Aorta (tissue), 5 donors: Measurements from ENCODE around the gene SREBF2. TPM values are rescaled to one million over a fixed set of nuclear protein-coding genes. Genes with fewer than 3 reads are reported as not detected.

Experiments used
- ATAC-seq: fragments of 200-7000 bp; cut with Tn5 transposase; one replicate; pipeline ENCODE4 v1.9.1; 2022; ENCODE audit warnings: moderate library complexity; ENCODE audit not compliant: low FRiP score
- DNase-seq, 2 donors: peaks; one replicate each; pipeline ENCODE4 v3.0.0-alpha.2; 2020
- H3K27ac ChIP-seq, 2 donors: one replicate each; pipeline ENCODE4 v1.5.1; 2013; ENCODE audit warnings: low read length in 2 of 2, mild to moderate bottlenecking in 2 of 2, moderate library complexity in 2 of 2, control low read depth in 1 of 2, inconsistent platforms in 1 of 2, low read depth in 1 of 2
- H3K27me3 ChIP-seq, 2 donors: one replicate each; pipeline ENCODE4 v1.6.1; 2013; ENCODE audit warnings: control low read depth in 1 of 2, low read length in 1 of 2, mild to moderate bottlenecking in 1 of 2, moderate library complexity in 1 of 2; ENCODE audit not compliant: insufficient read depth in 2 of 2, control insufficient read depth in 1 of 2
- H3K36me3 ChIP-seq, 2 donors: one replicate each; pipeline ENCODE4 v1.6.1; 2013; ENCODE audit warnings: control low read depth in 1 of 2, low read length in 1 of 2, mild to moderate bottlenecking in 1 of 2; ENCODE audit not compliant: insufficient read depth in 2 of 2, control insufficient read depth in 1 of 2
- H3K4me1 ChIP-seq, 2 donors: one replicate each; pipeline ENCODE4 v1.6.1; 2013; ENCODE audit warnings: low read length in 2 of 2, control low read depth in 1 of 2, mild to moderate bottlenecking in 1 of 2, moderate library complexity in 1 of 2; ENCODE audit not compliant: insufficient read depth in 2 of 2, control insufficient read depth in 1 of 2
- H3K4me3 ChIP-seq, 2 donors: one replicate each; pipeline ENCODE4 v1.5.1; 2013; ENCODE audit warnings: low read length in 2 of 2, control low read depth in 1 of 2, mild to moderate bottlenecking in 1 of 2
- H3K9me3 ChIP-seq: one replicate; pipeline ENCODE4 v1.6.1; 2013; ENCODE audit warnings: mild to moderate bottlenecking, low read length; ENCODE audit not compliant: control insufficient read depth
- WGBS, 2 donors: extraction: QIAGEN DNeasy Blood & Tissue Kit; methylation state at CpG; one replicate each; pipeline ENCODE4 v1.1.7; 2013; 5-methylcytosine and 5-hydroxymethylcytosine counted together
- intact Hi-C, 2 donors: fragments of 100-400 bp; cut with DNase I; formaldehyde crosslinking; loops; one replicate each; pipeline versions ENCODE4 v1.14.2 to v1.15.0; 2022
- polyA plus RNA-seq, 2 donors: library from polyadenylated mRNA; stranded (reverse); fragments of 200-250 nt; gene quantifications; one replicate each; pipeline ENCODE4 v1.2.3, GENCODE V29; 2013
- total RNA-seq, 2 donors: library from RNA; stranded (reverse); fragmentation: NEBNext Ultra II Directional; extraction: Animal tissue kit (Norgen Biotek cat#: 25700); gene quantifications; one replicate each; pipeline ENCODE4 v1.2.1, GENCODE V29; 2021
- donor health status: healthy with polysubstance abuse.
- donor health status: Bipolar disorder and iron deficiency.
- donor health status: DM: no; HTN: no; CAD: no.
- donor health status: DM: no; HTN: no; CAD: no.
- donor health status: DM: yes; HTN: yes; CAD: no.

The SREBF2 gene
- total and polyA plus RNA-seq, 4 donors: 11.0 to 86.3 (median 43.7) TPM

- Histone ChIP-seq H3K4me3 (no peak overlapping the region), H3K27me3 (no peaks in the 10 kb centered on the region), H3K9me3 (no peaks in the 10 kb centered on the region), H3K36me3 (no peaks in the 10 kb centered on the region), H3K27ac (no peak overlapping the region), H3K4me1 (no peaks in the 10 kb centered on the region)
- 80 to 84% methylated on average over 4 of the region's 4 CpGs for WGBS, 2 donors
- DNase-seq (peak in 1 of 2 donors; percentile 47), ATAC-seq (no peak)
- intact Hi-C loops: loop anchor here in 1 of 2 donors (2.0 kb wide), 1 partner anchor 54 kb away; no protein-coding TSS in a partner anchor
Observed at GRCh38 chr22:41935015-41935351, 102.1 kb downstream of the SREBF2 start.

DNA sequence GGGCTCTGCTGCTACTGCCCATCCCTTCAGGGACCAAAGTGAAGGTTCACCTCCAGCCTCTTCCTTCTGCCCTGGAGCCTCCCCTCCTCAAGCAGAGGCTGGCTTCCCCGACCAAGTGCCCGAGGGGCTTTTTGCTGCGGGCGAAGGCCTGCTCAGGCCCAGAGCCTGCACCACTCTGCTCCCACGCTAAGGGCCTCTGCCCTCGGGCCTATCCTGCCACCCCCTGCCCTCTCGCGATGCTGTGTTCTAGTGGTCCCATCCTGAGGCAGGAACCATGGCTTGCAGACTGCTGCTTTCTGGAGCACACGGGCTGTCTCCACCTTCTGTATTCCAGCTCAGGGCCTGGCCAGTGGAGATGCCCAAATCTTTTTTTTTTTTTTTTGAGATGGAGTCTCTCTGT lies 102.6 kb downstream of the SREBF2 start:
- ATAC-seq (no peak), DNase-seq (no peak)
- intact Hi-C loops: loop anchor here in 1 of 2 donors (2.0 kb wide), 1 partner anchor 53 kb away; no protein-coding TSS in a partner anchor
- WGBS, 2 donors: 95 to 96% methylated on average over 9 of the region's 9 CpGs
- no peaks in the 10 kb centered on the region for H3K36me3 ChIP-seq
- H3K9me3 ChIP-seq: no peaks in the 10 kb centered on the region
- no peaks in the 10 kb centered on the region for H3K27me3 ChIP-seq
- no peak overlapping the region for H3K27ac ChIP-seq
- no peak overlapping the region for H3K4me3 ChIP-seq
- H3K4me1 ChIP-seq: no peaks in the 10 kb centered on the region

GRCh38 chr22:41936894-41937169 lies 103.9 kb downstream of the SREBF2 start:
- intact Hi-C loops: no loop called here
- H3K36me3 ChIP-seq: no peaks in the 10 kb centered on the region
- ATAC-seq (no peak), DNase-seq (no peak)
- H3K4me3 ChIP-seq: no peak overlapping the region
- no peaks in the 10 kb centered on the region for H3K4me1 ChIP-seq
- no peaks in the 10 kb centered on the region for H3K27me3 ChIP-seq
- WGBS, 2 donors: 94 to 95% methylated on average over 2 of the region's 2 CpGs
- H3K27ac ChIP-seq: no peak overlapping the region
- no peaks in the 10 kb centered on the region for H3K9me3 ChIP-seq

DNA sequence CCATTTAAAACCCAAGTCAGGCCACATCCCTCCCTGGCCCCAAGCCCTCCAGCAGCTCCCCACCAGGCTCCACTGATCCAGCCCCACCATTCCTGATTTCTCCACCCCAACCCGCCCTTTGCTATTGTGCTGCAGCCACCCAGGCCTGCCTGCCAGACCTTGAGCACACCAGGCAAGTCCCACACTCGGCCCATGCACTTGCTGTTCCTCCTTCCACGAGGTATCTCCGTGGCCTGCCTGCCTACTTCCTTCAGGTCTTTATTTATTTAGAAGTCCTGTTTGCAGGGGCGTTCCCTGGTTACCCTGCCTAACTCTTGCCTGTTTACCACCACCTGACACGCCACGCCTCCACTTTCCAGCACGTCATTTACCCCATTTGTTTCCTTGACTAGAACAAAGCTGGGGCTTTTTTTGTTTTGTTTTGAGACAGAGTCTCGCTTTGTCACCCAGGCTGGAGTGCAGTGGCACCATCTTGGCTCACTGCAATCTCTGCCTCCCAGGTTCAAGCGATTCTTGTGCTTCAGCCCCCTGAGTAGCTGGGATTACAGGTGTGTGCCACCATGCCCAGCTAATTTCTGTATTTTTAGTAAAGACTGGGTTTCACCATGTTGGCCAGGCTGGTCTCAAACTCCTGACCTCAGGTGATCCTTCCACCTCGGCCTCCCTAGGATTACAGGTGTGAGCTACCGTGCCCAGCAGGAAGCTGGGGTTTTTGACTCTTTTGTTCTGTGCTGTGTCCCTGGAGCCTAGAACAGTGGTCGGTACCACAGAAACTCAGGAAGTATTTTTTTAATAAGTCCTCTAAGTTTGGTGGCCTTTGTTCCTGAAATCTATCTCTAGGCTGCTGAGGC lies 107.3 kb downstream of the SREBF2 start:
- Histone ChIP-seq H3K4me1 (no peaks in the 10 kb centered on the region), H3K9me3 (no peaks in the 10 kb centered on the region), H3K27ac (no peak overlapping the region), H3K36me3 (no peaks in the 10 kb centered on the region), H3K4me3 (no peak overlapping the region), H3K27me3 (no peaks in the 10 kb centered on the region)
- ATAC-seq (no peak), DNase-seq (peak in 1 of 2 donors; percentile 61)
- intact Hi-C loops: loop anchor here (2.0 to 5.0 kb wide), 4 partner anchors 118 to 243 kb away; no protein-coding TSS in a partner anchor
- WGBS, 2 donors: 87 to 88% methylated on average over 13 of the region's 13 CpGs

DNA sequence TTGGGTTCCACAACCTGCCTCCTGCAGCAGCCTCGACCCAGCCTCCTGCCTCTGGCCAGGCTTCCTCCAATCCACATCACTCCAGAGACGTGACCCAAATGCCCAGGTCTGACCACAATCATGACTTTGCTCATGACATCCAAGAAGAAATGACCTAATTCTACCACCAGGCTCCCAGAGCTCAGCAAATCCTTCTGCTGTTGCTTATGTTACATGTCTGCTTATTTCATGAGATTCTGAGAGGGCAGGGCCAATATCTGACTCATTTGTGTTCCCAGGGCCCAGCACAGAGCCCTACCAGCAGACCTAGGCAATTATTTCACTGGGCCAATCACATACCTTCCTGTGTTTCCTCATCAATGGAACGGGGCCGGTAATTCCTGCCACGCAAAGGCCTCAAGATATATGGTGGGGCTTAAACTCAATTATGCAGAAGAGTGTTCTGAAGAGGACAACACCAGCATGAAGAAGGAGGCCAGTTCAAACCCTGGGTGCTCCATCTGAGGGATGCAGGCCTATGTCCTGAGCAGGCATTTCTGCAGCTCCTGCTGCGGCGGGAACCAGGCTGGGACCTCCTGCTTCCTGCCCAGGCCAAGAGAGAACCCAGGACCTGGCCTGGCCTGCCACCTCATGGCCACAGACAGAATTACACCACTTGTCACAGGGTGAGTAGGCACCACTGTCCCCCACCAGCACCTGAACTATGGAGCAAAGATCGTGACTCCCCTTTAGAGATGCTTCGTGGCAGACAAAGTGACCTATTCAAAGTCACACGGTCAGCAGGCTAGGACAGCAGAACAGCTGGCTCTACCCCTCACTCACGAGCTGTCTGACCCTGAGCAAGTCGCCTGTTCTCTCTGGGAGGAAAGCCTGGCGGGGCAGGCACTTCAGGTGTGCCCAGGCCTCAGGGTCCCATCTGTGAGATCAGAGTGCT lies 108.2 kb downstream of the SREBF2 start:
- no peaks in the 10 kb centered on the region for H3K27me3 ChIP-seq
- no peaks in the 10 kb centered on the region for H3K4me1 ChIP-seq
- H3K9me3 ChIP-seq: no peaks in the 10 kb centered on the region
- WGBS, 2 donors: 38% methylated on average over 13 of the region's 13 CpGs
- ATAC-seq (peak; percentile 92), DNase-seq (peak; percentile 90 to 92)
- intact Hi-C loops: loop anchor here (2.0 to 5.0 kb wide), 4 partner anchors 119 to 244 kb away; no protein-coding TSS in a partner anchor
- H3K4me3 ChIP-seq: no peak overlapping the region
- no peak overlapping the region for H3K27ac ChIP-seq
- H3K36me3 ChIP-seq: no peaks in the 10 kb centered on the region

- DNase-seq (no peak), ATAC-seq (no peak)
- 77 to 78% methylated on average over 9 of the region's 9 CpGs for WGBS, 2 donors
- no peaks in the 10 kb centered on the region for H3K9me3 ChIP-seq
- H3K4me3 ChIP-seq: no peak overlapping the region
- H3K36me3 ChIP-seq: no peaks in the 10 kb centered on the region
- H3K27me3 ChIP-seq: no peaks in the 10 kb centered on the region
- intact Hi-C loops: loop anchor here (5.0 kb wide), 1 partner anchor 121 kb away; no protein-coding TSS in a partner anchor
- H3K4me1 ChIP-seq: no peaks in the 10 kb centered on the region
- no peak overlapping the region for H3K27ac ChIP-seq
Observed at GRCh38 chr22:41943661-41944209, 110.8 kb downstream of the SREBF2 start.

GRCh38 chr22:41946629-41947423 lies 113.9 kb downstream of the SREBF2 start, which contains the start of gene CENPM:
Gene CENPM (minus strand): TSS chr22:41947152. CDS start chr22:41947076, 76 bp downstream.
- intact Hi-C loops: no loop called here
- ATAC-seq: peak; percentile 96
- 1 to 2% methylated on average over 50 to 56 of the region's 56 CpGs for WGBS, 2 donors
- no peaks in the 10 kb centered on the region for H3K36me3 ChIP-seq
- no peaks in the 10 kb centered on the region for H3K27me3 ChIP-seq
- H3K4me1 ChIP-seq: no peaks in the 10 kb centered on the region
- H3K27ac ChIP-seq: no peak within 1 kb of the TSS
- H3K9me3 ChIP-seq: no peaks in the 10 kb centered on the region
- DNase-seq: peak; percentile 93 to 97
- peak within 1 kb of the TSS; percentile 11 to 16 for H3K4me3 ChIP-seq
